ENCODE results near the gene LRP1B.

GRCh38 chr2:141653184-141653583, 477.6 kb downstream of the LRP1B start:
- TF ChIP-seq CTCF (IDR thresholded peaks at IDR 0.05) (no peak), POLR2AphosphoS5 (IDR thresholded peaks at IDR 0.05; ENCODE audit: insufficient read depth in 1 of 2, low read depth in 1 of 2) (no peak)

Measured in vagina (tissue), 2 donors.